ENCODE measurements around the gene FBXL7. TPM values are rescaled to one million over a fixed set of nuclear protein-coding genes. Genes with fewer than 3 reads are reported as not detected.

The FBXL7 gene
- total RNA-seq, 1 donor from 2014 or later, result 30.4 TPM

GRCh38 chr5:15899481-15899880 is 399.5 kb downstream of the FBXL7 start:
- H3K27ac ChIP-seq, result no peak overlapping the region
- DNase-seq (ENCODE audit: low spot score in 2 of 2), result no peak
- no peak overlapping the region for H3K4me3 ChIP-seq
- no peaks in the 10 kb centered on the region for H3K27me3 ChIP-seq
- no peaks in the 10 kb centered on the region for H3K9me3 ChIP-seq
- peaks cover 0 to 11% of the 10 kb centered on the region in 2 donors for H3K4me1 ChIP-seq
- no peak for TF ChIP-seq CTCF (IDR thresholded peaks at IDR 0.05)
- intact Hi-C loops (cut with DNase I), result no loop called here
- no peaks in the 10 kb centered on the region for H3K36me3 ChIP-seq

- Histone ChIP-seq H3K9me3 (no peaks in the 10 kb centered on the region), H3K36me3 (no peaks in the 10 kb centered on the region), H3K4me1 (peaks cover 0 to 16% of the 10 kb centered on the region in 2 donors), H3K4me3 (no peak overlapping the region), H3K27ac (no peak overlapping the region), H3K27me3 (no peaks in the 10 kb centered on the region)
- no peak for DNase-seq (ENCODE audit: low spot score in 2 of 2)
- no peak for TF ChIP-seq CTCF (IDR thresholded peaks at IDR 0.05)
- intact Hi-C loops (cut with DNase I), result no loop called here
Observed at GRCh38 chr5:15901151-15901550, 401.2 kb downstream of the FBXL7 start.

GRCh38 chr5:15902066-15902465 is 402.1 kb downstream of the FBXL7 start:
- intact Hi-C loops (cut with DNase I), result no loop called here
- Histone ChIP-seq H3K4me1 (peaks cover 0 to 16% of the 10 kb centered on the region in 2 donors), H3K27me3 (no peaks in the 10 kb centered on the region), H3K9me3 (no peaks in the 10 kb centered on the region), H3K4me3 (no peak overlapping the region), H3K36me3 (no peaks in the 10 kb centered on the region), H3K27ac (no peak overlapping the region)
- DNase-seq (ENCODE audit: low spot score in 2 of 2), result no peak
- no peak for TF ChIP-seq CTCF (IDR thresholded peaks at IDR 0.05)

- Histone ChIP-seq H3K27me3 (no peaks in the 10 kb centered on the region), H3K27ac (peak overlapping the region in 1 of 2 donors; percentile 22), H3K4me3 (no peak overlapping the region), H3K4me1 (peaks cover 0 to 16% of the 10 kb centered on the region in 2 donors), H3K36me3 (no peaks in the 10 kb centered on the region), H3K9me3 (no peaks in the 10 kb centered on the region)
- intact Hi-C loops (cut with DNase I), result no loop called here
- DNase-seq (ENCODE audit: low spot score in 2 of 2), result no peak
- TF ChIP-seq CTCF (IDR thresholded peaks at IDR 0.05), result no peak
Observed at GRCh38 chr5:15904899-15905830, 405.2 kb downstream of the FBXL7 start.

GRCh38 chr5:15914638-15915037 is 414.7 kb downstream of the FBXL7 start:
- Histone ChIP-seq H3K27ac (no peak overlapping the region), H3K36me3 (no peaks in the 10 kb centered on the region), H3K4me1 (no peaks in the 10 kb centered on the region), H3K27me3 (no peaks in the 10 kb centered on the region), H3K9me3 (no peaks in the 10 kb centered on the region), H3K4me3 (no peak overlapping the region)
- DNase-seq (ENCODE audit: low spot score in 2 of 2), result no peak
- TF ChIP-seq CTCF (IDR thresholded peaks at IDR 0.05), result no peak
- intact Hi-C loops (cut with DNase I), result no loop called here

Data from ascending aorta (tissue), 2 donors.